Activated gamma-delta T cell treated with Interleukin-2 at 50 U/mL for 16 hours (primary cell): ENCODE data around the gene F13A1.

Experiments used
- DNase-seq: peaks from one replicate; pipeline ENCODE4 v3.0.0-alpha.2; 2020

F13A1 gene

GRCh38 chr6:6319952-6320811, at the start of gene F13A1:
Gene F13A1 (minus strand): TSS chr6:6320662. CDS start chr6:6318664, 1,998 bp downstream.
- no peak for DNase-seq

- no peak for DNase-seq
Measured at GRCh38 chr6:6368684-6369052, 48.2 kb upstream of the F13A1 start.

GRCh38 chr6:6368040-6368683, 47.7 kb upstream of the F13A1 start:
- DNase-seq: no peak

- no peak for DNase-seq
Measured at GRCh38 chr6:6366803-6367202, 46.3 kb upstream of the F13A1 start.

- no peak for DNase-seq
Measured at GRCh38 chr6:6365242-6365641, 44.8 kb upstream of the F13A1 start.

GRCh38 chr6:6362056-6362840, 41.8 kb upstream of the F13A1 start:
- no peak for DNase-seq

- DNase-seq: no peak
Measured at GRCh38 chr6:6357530-6357929, 37.1 kb upstream of the F13A1 start.

- no peak for DNase-seq
Measured at GRCh38 chr6:6357032-6357431, 36.6 kb upstream of the F13A1 start.

- DNase-seq: no peak
Measured at GRCh38 chr6:6352772-6353171, 32.3 kb upstream of the F13A1 start.

GRCh38 chr6:6351511-6352025, 31.1 kb upstream of the F13A1 start:
- no peak for DNase-seq

GRCh38 chr6:6350696-6351095, 30.2 kb upstream of the F13A1 start:
- DNase-seq: no peak

- no peak for DNase-seq
Measured at GRCh38 chr6:6348256-6348655, 27.8 kb upstream of the F13A1 start.

GRCh38 chr6:6346427-6347023, 26.1 kb upstream of the F13A1 start:
- DNase-seq: no peak

- no peak for DNase-seq
Measured at GRCh38 chr6:6333501-6333900, 13.0 kb upstream of the F13A1 start.

- DNase-seq: no peak
Measured at GRCh38 chr6:6332811-6333244, 12.4 kb upstream of the F13A1 start.

- DNase-seq: no peak
Measured at GRCh38 chr6:6331946-6332601, 11.6 kb upstream of the F13A1 start.

- DNase-seq: no peak
Measured at GRCh38 chr6:6331393-6331792, 10.9 kb upstream of the F13A1 start.

GRCh38 chr6:6330407-6330806, 9.9 kb upstream of the F13A1 start:
- no peak for DNase-seq

GRCh38 chr6:6328451-6328850, 8.0 kb upstream of the F13A1 start:
- no peak for DNase-seq

GRCh38 chr6:6323352-6323751, 2.9 kb upstream of the F13A1 start:
- DNase-seq: no peak

- DNase-seq: no peak
Measured at GRCh38 chr6:6320901-6321300, 439 bp upstream of the F13A1 start.
